HG03095 (cell line): ENCODE data around the gene ACOXL.

Experiments
- ATAC-seq: cut with Tn5 transposase; IDR thresholded peaks from one replicate; pipeline ENCODE4 v1.9.1; 2021; ENCODE audit warnings: moderate library complexity; ENCODE audit not compliant: unreplicated experiment

ACOXL gene

GRCh38 chr2:110993557-110994231 is 261.3 kb downstream of the ACOXL start:
- ATAC-seq: no peak

DNA sequence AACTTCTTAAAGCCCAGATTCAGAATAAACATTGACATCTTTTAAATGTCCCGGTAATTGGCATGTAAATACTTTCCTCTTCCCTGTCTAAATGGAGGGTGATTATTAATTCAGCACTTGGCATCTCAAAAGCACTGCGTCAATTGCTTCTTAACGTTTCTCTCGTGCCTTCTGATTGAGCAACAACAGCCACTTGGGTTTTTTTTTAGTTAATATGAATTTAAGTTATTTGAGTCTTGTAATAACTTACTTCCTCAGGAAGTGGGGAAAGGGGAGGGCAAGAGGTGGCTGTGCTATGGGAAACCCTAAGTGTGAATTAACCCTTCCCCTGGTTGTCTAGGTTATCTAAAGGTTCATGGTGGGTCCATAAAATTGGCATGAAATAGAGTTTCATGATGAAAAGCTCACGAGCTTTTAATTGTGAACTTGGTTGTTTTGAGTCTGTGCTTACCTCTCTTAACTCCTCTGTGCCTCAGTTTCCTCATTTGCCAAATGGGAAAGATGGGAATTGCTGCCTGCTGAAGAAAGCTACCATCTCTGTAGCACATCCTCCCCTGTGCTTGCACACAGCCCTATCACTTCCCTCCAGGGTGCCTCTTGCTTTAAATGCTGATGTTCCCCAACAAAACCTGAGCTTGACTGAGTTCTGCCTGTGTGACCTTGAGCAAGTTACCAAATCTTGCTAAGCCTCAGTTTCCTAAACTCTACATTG is 262.0 kb downstream of the ACOXL start:
- no peak for ATAC-seq

DNA sequence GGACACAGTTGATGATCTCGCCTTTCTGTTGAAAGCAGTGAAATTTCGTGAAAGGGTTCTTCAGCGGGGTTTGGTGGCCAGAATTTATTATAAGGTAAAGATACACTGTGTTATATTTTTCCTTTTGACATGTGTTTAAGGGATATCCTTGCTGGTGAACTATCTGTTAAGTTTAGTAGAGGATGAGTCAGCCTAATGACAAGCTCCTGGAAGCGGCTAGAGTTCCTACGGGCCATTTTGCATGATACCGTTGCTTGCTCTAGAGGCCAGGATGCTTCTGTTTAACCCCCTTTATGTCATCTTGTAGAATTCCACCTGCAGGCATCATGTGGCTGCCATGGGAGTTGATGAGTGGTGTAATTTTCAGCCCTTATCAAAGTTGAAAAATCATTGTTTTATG is 263.5 kb downstream of the ACOXL start:
- ATAC-seq: no peak

- ATAC-seq: no peak
These were observed 265.1 kb downstream of the ACOXL start for GRCh38 chr2:110997331-110998045.

DNA sequence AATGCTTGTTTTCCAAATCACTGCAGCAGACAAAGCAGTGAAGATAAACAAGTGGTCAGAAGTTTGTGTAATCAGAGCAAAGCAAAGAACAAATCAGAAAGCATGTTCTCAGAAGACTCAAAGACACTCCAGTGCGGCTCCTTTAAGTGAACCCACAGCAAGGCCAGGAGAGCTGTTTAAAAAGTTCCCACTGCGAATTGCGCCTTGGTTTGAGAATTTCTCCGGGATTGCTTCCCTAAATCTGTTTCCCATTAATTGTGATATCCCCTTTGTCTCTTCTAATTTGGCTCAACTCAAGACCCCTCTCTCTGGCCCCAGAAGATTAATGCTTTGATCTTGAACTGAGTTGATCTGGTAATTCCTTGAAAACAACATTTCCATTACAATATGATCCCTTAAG is 265.9 kb downstream of the ACOXL start:
- ATAC-seq: no peak

- ATAC-seq: no peak
These were observed 267.3 kb downstream of the ACOXL start for GRCh38 chr2:110999626-111000025.

- ATAC-seq: no peak
These were observed 272.9 kb downstream of the ACOXL start for GRCh38 chr2:111005307-111005706.

DNA sequence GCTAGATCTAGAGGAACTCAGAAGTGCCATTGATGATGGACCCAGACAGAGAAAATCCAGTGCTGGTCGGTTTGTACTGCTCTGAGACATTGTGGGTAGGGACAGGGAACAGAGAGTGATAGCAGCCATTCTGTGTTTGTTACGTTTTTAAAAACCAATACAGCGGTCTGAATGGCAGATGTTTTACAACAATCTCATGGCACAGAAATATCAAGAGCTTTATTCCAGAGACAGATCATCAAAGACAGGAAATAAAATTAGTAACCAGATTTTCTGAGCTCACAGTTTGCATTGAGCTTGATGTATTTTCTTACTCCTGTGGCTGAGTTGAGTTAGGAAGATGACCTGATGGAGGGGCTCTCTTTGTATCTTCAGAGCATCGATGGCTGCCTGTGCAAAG is 273.4 kb downstream of the ACOXL start:
- no peak for ATAC-seq

DNA sequence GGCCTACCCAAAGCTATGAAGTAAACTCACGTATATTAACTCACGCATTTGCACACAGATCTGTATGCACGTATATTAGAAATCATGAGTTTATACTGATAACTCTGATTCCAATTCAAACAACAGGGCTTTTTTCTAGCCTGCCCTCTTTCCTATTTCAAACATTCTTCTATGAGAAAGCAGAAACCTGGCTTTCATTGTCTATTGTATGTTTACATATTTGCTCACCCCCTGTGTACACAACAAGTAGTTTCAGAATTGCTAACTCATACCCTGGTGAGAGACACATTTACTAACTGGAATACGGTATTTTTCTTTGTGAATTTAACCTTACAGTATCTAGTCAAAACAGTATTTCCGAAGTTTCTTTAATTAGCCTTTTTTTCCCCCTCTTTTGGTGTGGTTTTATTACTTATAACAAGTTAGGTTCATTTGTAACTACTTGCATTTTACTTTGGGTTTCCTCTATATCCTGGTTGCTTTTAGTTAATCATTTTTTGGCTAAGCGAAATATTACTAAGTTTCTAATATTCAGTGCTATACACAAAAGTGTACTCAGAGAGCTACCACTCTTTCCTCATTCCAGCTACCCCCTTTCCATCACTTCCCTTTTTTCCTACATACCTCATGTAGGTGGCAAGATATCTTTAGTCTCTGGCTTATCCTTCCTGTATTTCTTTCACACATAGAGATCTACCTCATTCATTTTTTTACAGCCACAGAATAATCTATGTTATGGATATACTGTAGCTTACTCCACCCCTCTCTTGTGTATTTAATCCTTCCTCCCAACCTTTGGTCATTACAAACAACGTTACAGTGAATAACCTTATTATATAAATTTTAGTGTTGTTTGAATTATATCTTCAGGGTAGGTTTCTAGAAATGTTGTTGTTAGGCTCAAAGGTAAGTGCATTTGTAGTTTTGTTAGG is 275.6 kb downstream of the ACOXL start:
- ATAC-seq: no peak

GRCh38 chr2:111011218-111011617 is 278.8 kb downstream of the ACOXL start:
- no peak for ATAC-seq

GRCh38 chr2:111015283-111015995 is 283.1 kb downstream of the ACOXL start:
- no peak for ATAC-seq

DNA sequence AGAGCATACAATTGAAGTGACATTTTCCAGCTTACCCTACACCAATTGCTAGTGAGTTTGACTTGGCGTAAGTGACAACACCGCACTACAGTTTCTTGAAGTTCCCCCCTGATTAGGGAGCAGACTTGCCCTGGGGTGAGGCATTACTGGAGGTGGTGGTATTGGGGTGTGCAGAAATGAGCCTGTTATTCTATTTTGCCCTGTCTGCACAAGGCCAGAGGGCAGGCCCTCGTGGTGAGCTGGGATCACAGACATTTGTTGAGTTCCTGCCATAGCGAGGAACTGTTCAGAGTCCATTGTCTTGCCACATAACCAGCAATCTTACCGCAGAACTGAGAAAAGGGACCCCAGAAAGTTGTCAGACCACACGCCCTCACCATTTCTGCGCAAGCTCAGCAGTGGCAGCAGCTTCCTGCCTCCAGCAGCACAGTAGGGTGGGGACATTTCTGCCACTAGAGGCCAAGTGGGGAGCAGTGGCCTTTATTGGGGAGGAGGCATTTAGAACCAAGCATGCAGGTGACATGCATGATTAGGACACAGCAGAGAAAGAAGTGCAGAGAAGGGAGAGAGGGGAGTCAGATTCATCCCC is 284.8 kb downstream of the ACOXL start:
- no peak for ATAC-seq

- ATAC-seq: no peak
These were observed 285.5 kb downstream of the ACOXL start for GRCh38 chr2:111017909-111018308.

DNA sequence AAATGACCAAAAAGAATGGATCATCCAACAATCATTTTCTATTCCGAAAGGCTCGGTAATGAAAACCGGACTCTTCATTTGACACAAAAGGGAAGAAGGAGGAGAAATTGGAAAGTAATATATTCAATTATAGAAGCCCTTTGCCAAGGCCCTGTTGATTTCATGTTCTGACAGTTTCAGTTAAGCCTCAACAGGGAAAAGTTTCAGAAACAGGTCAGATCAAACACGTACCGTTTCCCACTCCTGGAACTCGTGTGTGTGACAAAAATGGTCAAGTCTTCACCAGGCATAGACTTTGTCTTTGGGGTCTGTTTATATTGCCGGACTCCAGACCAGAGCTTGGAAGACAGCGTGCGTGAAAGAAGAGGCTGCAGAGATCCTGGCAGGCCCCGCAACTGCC is 287.0 kb downstream of the ACOXL start:
- no peak for ATAC-seq

DNA sequence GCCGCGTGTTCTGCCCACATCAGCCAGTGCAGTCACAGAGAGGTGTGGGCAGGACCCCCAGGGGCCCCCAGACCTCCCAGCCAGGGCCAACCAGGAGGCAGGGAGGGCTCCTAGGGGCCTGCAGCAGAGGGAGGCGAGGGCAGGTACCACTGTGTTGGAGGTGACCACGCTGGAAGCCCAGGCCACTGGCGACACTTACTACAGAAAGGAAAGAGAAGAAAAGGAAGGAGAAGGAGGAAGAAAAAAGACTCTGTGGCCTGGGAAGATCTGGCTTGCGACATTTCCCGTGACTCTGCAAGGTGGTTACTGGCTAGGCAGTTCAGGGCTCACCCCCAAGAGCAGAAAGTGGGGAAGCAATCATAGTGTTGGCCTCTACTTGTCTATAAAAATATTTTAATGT is 290.3 kb downstream of the ACOXL start:
- ATAC-seq: no peak

- no peak for ATAC-seq
These were observed 292.1 kb downstream of the ACOXL start for GRCh38 chr2:111024496-111024895.

DNA sequence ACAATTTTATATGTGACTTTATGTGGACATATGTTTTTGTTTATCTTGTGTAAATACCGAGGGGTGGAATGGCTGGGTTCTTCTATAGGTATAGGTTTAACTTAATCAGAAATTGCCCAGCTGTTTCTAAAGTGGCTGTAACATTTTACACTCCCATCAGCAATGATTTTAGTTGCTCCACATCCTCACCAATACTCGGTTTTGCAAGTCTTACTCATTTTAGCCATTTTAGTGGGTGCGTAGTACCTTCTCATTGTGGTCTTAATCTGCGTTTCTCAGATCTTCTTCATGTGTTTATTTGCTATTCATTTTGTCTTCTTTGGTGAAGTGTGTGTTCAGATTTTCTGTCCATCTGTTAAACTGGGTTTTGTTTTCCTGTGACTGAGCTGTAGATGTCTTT is 292.9 kb downstream of the ACOXL start:
- no peak for ATAC-seq

GRCh38 chr2:111028720-111029119 is 296.3 kb downstream of the ACOXL start:
- no peak for ATAC-seq

DNA sequence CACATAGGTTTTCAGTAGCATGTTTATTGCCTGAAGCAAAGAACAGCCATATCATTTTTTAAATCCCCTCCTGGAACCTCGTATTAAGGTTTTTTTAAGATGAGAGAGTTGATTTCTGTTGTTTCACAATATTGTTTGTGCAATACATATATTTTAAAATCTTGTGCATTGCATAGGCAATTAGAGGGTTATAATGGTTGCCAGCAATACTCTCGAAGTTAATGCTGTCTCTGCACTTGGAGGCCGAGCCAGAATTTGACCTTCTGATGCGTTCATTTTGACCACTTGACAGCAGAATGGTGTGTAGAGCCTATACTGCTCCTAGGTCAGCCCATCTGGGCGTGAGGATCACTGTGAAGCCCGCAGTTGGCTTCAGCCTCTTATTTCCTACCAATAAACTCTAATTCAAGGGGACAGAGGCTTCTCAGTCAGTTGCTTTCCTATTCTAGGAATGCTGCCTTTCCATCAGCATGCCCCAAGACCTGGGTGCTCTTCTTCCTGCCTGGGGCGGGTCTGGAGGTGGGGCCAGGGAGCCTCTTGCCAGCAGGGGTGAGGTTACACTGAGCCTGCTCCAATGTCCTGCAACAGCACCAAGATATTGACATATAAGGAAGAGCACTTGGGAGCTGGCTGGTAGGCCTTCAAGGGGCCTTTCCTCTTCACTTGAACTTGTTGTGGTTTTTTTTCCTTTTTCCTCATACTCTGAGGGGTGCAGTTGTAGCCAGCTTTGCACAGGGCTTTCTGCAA is 297.0 kb downstream of the ACOXL start:
- no peak for ATAC-seq
